Adrenal gland (tissue), 5 donors: ENCODE data around the gene TSPAN4.

Experiments used
- POLR2A ChIP-seq, 2 donors: fragments of 450-650 bp; IDR thresholded peaks; one replicate each; pipeline ENCODE4 v1.6.1; 2017; ENCODE audit warnings: antibody characterized with exemption in 2 of 2, mild to moderate bottlenecking in 2 of 2, moderate library complexity in 1 of 2
- TF ChIP-seq, protein P1 (sequence below), 6 experiments: fragments of 450-650 bp in 4 of 6; fragments of 200-600 bp in 2 of 6; sonication (generic) in 1 of 6; IDR thresholded peaks; 1 replicate in 5 of 6; 2 replicates in 1 of 6; pipeline versions ENCODE4 v1.5.1 to v1.8.0; 2016 to 2021; ENCODE audit warnings: antibody characterized with exemption in 6 of 6, mild to moderate bottlenecking in 2 of 6, moderate library complexity in 1 of 6
- donor health status: DM: no; HTN: no; CAD: no.

DNA sequence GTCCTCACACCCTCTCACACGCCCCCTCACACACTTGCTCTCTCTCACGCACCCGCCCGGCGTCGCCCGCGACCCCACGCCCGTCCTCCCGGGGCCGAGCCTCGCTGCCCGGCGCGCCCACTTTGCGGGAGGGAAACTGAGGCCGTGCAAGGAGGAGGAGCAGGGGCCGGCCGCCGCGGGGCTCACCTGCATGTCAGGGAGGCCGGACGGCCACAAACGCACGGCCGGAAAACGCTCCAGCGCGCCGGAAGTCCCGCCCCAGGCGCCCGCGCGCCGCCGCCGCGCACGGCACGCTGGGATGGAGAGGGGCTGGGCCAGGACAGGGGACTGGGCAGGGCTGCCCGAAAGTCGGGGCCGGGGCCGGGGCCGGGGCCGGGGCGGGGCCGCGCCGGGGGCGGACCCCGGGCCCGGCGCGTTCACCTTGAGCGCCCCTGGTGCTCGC is 68.0 kb downstream of the TSPAN4 start, which contains the start of gene CHID1:
- TF ChIP-seq POLR2A (IDR thresholded peaks at IDR 0.05): no peak
- TF ChIP-seq, protein P1, sequence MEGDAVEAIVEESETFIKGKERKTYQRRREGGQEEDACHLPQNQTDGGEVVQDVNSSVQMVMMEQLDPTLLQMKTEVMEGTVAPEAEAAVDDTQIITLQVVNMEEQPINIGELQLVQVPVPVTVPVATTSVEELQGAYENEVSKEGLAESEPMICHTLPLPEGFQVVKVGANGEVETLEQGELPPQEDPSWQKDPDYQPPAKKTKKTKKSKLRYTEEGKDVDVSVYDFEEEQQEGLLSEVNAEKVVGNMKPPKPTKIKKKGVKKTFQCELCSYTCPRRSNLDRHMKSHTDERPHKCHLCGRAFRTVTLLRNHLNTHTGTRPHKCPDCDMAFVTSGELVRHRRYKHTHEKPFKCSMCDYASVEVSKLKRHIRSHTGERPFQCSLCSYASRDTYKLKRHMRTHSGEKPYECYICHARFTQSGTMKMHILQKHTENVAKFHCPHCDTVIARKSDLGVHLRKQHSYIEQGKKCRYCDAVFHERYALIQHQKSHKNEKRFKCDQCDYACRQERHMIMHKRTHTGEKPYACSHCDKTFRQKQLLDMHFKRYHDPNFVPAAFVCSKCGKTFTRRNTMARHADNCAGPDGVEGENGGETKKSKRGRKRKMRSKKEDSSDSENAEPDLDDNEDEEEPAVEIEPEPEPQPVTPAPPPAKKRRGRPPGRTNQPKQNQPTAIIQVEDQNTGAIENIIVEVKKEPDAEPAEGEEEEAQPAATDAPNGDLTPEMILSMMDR (IDR thresholded peaks at IDR 0.05): no peak
